ENCODE results near the gene GRM3. TPM values are rescaled to one million over a fixed set of nuclear protein-coding genes. Genes with fewer than 3 reads are reported as not detected.

Gene GRM3
- total RNA-seq, 2 donors from 2014 or later: not detected

DNA sequence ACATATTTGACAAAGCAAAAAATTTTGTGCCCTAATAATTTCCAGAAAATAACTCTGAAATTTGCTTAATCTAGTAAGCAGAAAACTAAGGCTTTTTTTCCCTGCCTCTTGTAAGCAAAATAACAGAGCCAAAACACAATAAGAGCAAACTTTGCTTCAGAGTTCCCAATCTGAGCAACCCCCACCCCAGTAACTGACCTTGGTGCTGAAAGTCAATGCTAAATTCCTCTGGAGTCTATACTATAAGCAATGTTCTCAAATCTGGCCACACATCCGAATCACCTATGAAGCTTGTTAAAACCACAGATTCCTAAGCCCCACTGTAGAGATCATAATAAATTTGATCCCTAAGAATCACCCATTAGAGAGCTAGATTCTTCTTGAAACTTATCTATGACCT, 265.2 kb downstream of the GRM3 start:
- H3K27me3 Mint-ChIP-seq: no peaks in the 10 kb centered on the region
- H3K9me3 ChIP-seq (ENCODE audit: control insufficient read depth, low read length, poor library complexity, severe bottlenecking): no peaks in the 10 kb centered on the region
- H3K4me1 Mint-ChIP-seq: peaks cover 10% of the 10 kb centered on the region
- ATAC-seq (no peak), DNase-seq (no peak)
- H3K4me3 Mint-ChIP-seq: no peak overlapping the region
- H3K27ac Mint-ChIP-seq: no peak overlapping the region
- H3K36me3 Mint-ChIP-seq (ENCODE audit: low read depth): no peaks in the 10 kb centered on the region

GRCh38 chr7:86911659-86912058, 267.9 kb downstream of the GRM3 start:
- H3K9me3 ChIP-seq (ENCODE audit: control insufficient read depth, low read length, poor library complexity, severe bottlenecking): no peaks in the 10 kb centered on the region
- H3K27ac Mint-ChIP-seq: no peak overlapping the region
- peaks cover 6% of the 10 kb centered on the region for H3K4me1 Mint-ChIP-seq
- ATAC-seq: no peak
- H3K36me3 Mint-ChIP-seq (ENCODE audit: low read depth): no peaks in the 10 kb centered on the region
- no peak overlapping the region for H3K4me3 Mint-ChIP-seq
- no peaks in the 10 kb centered on the region for H3K27me3 Mint-ChIP-seq
- no peak for DNase-seq

GRCh38 chr7:86913709-86914108, 270.0 kb downstream of the GRM3 start:
- H3K4me3 Mint-ChIP-seq: no peak overlapping the region
- ATAC-seq (no peak), DNase-seq (no peak)
- peaks cover 2% of the 10 kb centered on the region for H3K36me3 Mint-ChIP-seq (ENCODE audit: low read depth)
- no peaks in the 10 kb centered on the region for H3K9me3 ChIP-seq (ENCODE audit: control insufficient read depth, low read length, poor library complexity, severe bottlenecking)
- H3K4me1 Mint-ChIP-seq: peaks cover 6% of the 10 kb centered on the region
- H3K27me3 Mint-ChIP-seq: no peaks in the 10 kb centered on the region
- no peak overlapping the region for H3K27ac Mint-ChIP-seq
